HL-60 (cell line): ENCODE data around the gene DYSF.

Source experiments
- DNase-seq, 2 experiments: peaks; one replicate each; pipeline ENCODE4 v3.0.0-alpha.2; 2010 to 2020; ENCODE audit warnings: low read depth in 1 of 2, low spot score in 1 of 2
- H3K27ac ChIP-seq: fragments of 250-450 bp; sonication (Bioruptor Pico); replicated peaks from 2 replicates; pipeline ENCODE4 v1.5.1; 2020; ENCODE audit warnings: mild to moderate bottlenecking, moderate library complexity
- H3K27me3 ChIP-seq: fragments of 250-450 bp; sonication (Bioruptor Pico); 2 replicates; pipeline ENCODE4 v1.5.1; 2021; ENCODE audit warnings: mild to moderate bottlenecking, moderate library complexity; ENCODE audit not compliant: insufficient read depth, poor library complexity, severe bottlenecking
- H3K4me3 ChIP-seq: replicated peaks from 2 replicates; pipeline ENCODE4 v1.5.1; 2011; ENCODE audit warnings: mild to moderate bottlenecking, control low read depth, low read length; ENCODE audit not compliant: insufficient read depth
- CTCF ChIP-seq: IDR thresholded peaks from one replicate; pipeline ENCODE4 v1.5.1; 2011; ENCODE audit warnings: low read length, control low read depth, inconsistent platforms; ENCODE audit not compliant: insufficient read depth
- GABPA ChIP-seq: IDR thresholded peaks from 2 replicates; pipeline ENCODE4 v1.6.1; 2012; ENCODE audit warnings: low read depth
- POLR2AphosphoS5 ChIP-seq: IDR thresholded peaks from 2 replicates; pipeline ENCODE4 v1.6.1; 2012; ENCODE audit warnings: low read depth
- REST ChIP-seq: IDR thresholded peaks from 2 replicates; pipeline ENCODE4 v1.6.1; 2012; ENCODE audit warnings: low read depth; ENCODE audit not compliant: insufficient replicate concordance
- SPI1 ChIP-seq: IDR thresholded peaks from 2 replicates; pipeline ENCODE4 v1.6.1; 2012; ENCODE audit warnings: low read depth, mild to moderate bottlenecking, borderline replicate concordance

DYSF gene

GRCh38 chr2:71719520-71720282, 266.3 kb downstream of the DYSF start:
- Histone ChIP-seq H3K4me3 (no peak overlapping the region), H3K27ac (no peak overlapping the region), H3K27me3 (no peaks in the 10 kb centered on the region)
- TF ChIP-seq POLR2AphosphoS5 (no peak), REST (no peak), SPI1 (no peak), CTCF (no peak), GABPA (no peak)
- no peak for DNase-seq

GRCh38 chr2:71720283-71720560, 266.9 kb downstream of the DYSF start:
- H3K27ac ChIP-seq, result no peak overlapping the region
- H3K4me3 ChIP-seq, result no peak overlapping the region
- H3K27me3 ChIP-seq, result no peaks in the 10 kb centered on the region
- DNase-seq, result no peak
- TF ChIP-seq SPI1, result no peak
- no peak for TF ChIP-seq POLR2AphosphoS5
- no peak for TF ChIP-seq REST
- no peak for TF ChIP-seq CTCF
- no peak for TF ChIP-seq GABPA

- H3K27me3 ChIP-seq, result no peaks in the 10 kb centered on the region
- no peak overlapping the region for H3K4me3 ChIP-seq
- no peak for DNase-seq
- H3K27ac ChIP-seq, result no peak overlapping the region
- no peak for TF ChIP-seq GABPA
- TF ChIP-seq SPI1, result no peak
- TF ChIP-seq POLR2AphosphoS5, result no peak
- TF ChIP-seq CTCF, result no peak
- no peak for TF ChIP-seq REST
Measured at GRCh38 chr2:71720596-71721361, 267.4 kb downstream of the DYSF start.
